Raji (cell line): ENCODE results near the gene CDH7.

Source experiments
- POLR2A ChIP-seq: IDR thresholded peaks from 2 replicates; pipeline ENCODE4 v1.6.1; 2011; ENCODE audit warnings: low read depth, low read length, control low read depth; ENCODE audit not compliant: insufficient read depth

The CDH7 gene, protein sequence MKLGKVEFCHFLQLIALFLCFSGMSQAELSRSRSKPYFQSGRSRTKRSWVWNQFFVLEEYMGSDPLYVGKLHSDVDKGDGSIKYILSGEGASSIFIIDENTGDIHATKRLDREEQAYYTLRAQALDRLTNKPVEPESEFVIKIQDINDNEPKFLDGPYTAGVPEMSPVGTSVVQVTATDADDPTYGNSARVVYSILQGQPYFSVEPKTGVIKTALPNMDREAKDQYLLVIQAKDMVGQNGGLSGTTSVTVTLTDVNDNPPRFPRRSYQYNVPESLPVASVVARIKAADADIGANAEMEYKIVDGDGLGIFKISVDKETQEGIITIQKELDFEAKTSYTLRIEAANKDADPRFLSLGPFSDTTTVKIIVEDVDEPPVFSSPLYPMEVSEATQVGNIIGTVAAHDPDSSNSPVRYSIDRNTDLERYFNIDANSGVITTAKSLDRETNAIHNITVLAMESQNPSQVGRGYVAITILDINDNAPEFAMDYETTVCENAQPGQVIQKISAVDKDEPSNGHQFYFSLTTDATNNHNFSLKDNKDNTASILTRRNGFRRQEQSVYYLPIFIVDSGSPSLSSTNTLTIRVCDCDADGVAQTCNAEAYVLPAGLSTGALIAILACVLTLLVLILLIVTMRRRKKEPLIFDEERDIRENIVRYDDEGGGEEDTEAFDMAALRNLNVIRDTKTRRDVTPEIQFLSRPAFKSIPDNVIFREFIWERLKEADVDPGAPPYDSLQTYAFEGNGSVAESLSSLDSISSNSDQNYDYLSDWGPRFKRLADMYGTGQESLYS

DNA sequence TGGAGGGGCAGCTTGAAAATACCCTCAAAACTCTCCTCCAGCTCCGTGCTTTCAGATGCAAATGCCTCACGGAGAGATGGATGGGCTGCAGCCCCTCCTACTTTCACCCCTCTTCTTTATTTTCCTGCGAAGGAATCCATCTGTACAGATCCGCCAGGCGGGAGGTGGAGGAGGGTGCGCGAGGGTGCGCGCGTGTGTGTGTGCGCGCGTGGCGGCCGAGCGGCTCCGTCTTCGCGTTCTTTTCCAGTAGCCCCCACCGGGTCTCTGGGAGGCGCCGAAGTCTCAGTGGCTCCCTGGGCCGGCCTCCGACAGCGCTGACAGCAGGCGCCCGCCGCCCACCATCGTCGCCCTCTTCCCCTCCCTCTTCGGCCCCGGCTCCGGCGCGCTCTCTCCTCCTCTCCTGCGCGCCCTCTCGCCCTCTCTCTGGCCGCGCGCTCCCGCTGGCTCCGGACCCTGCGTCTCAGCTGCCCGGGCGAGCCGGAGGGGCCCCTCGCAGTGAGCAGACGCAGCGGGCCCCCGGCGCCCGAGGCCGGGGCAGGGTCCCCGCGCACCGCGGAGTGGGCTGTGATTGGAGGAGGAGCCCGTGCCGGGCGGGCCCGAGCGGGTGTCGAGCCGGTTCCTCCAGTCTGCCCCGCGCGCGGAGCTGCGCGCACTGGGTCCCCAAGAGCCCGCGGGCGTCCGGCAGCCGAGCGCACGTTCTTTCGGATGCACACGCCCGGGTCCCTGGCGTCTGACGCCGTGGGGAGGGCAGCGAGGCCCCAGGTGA, at the start of gene CDH7:
Gene CDH7 (plus strand): TSS at position 624 of the 766 bp plus-strand sequence. CDS start 11,831 bp downstream, outside the sequence.
- no peak for TF ChIP-seq POLR2A

GRCh38 chr18:65704046-65704445, 46.8 kb upstream of the CDH7 start:
- no peak for TF ChIP-seq POLR2A

DNA sequence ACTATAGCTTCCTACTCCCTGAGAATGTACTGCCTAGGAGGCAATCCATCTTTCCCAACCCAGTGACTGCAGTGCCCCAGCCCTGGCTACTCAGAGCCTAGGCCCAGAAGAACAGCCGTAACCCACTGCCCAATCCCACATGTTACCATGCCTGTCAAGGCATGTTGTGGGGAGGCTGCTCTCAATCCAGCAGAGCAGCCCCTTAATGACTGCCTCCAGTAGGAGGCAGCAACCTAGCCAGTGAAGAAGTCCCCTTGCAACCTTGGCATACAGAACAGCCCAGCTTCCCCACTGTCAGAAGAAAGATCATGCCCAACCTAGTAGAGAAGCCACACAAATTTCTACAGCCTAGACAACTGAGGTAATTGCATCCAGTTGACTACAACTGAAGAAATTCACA, 44.2 kb upstream of the CDH7 start:
- no peak for TF ChIP-seq POLR2A

DNA sequence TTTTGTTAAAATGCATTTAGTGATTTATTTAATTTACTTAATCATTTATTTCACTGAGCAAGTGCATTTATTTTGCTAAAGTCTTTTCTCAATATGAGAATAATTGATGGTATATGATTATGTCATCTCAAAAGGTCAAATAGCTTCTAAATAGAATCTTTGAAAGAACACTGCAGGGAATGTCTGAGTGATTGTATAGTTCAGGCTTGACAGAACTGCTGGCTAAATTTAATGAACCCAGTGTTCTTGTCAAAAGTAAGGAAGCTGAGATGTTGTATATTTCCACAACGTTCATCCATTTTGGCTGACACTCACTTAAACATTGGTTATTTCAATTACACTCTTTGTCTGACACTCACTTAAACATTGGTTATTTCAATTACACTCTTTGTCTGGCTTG, 39.3 kb upstream of the CDH7 start:
- TF ChIP-seq POLR2A = no peak

- TF ChIP-seq POLR2A = no peak
Observed at GRCh38 chr18:65721619-65722018, 29.2 kb upstream of the CDH7 start.

- TF ChIP-seq POLR2A = no peak
Observed at GRCh38 chr18:65725251-65726050, 25.4 kb upstream of the CDH7 start.

DNA sequence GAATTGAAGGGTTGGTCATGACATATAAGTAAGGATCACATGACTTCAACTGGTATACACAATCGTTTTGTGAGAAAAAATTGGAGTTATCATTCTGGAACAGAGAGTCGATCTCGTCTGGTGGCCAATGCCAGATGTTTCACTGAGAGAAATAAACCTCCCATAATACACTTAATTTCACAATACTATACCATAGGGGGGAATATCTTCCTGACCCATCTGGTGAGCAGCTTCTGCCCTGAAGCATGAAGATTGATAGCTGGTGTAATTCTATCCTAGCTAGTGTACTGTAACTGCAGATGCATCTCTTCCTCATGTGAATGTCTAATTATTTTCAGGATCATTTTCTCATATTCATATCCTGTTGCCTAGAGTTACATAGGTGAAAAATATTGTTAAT, 15.7 kb upstream of the CDH7 start:
- no peak for TF ChIP-seq POLR2A

DNA sequence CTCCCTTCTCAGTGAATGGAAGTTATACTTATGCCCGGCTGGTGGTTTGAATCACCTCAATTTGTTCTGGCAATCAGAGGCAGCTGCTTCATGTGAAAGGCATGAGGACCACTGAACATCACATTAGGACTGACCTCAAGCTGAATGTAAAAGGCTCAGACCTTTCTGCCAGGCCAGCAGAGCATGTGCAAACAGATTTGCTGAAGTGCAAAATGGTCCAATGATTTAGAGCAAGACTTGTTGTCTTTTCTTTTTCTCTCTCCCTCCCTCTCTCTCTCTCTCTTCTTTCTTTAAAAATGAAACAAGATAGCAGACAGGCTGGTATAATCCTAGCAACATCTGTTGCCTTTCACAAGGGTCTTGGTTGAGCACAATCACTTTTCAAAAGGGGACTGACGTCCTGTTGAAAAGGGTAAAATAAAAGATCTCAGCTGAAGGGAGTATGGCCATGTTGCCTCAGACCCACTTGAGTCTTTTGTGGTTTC, 13.3 kb upstream of the CDH7 start:
- TF ChIP-seq POLR2A = no peak

- no peak for TF ChIP-seq POLR2A
Observed at GRCh38 chr18:65746936-65747335, 3.9 kb upstream of the CDH7 start.

- no peak for TF ChIP-seq POLR2A
Observed at GRCh38 chr18:65748321-65748720, 2.5 kb upstream of the CDH7 start.

DNA sequence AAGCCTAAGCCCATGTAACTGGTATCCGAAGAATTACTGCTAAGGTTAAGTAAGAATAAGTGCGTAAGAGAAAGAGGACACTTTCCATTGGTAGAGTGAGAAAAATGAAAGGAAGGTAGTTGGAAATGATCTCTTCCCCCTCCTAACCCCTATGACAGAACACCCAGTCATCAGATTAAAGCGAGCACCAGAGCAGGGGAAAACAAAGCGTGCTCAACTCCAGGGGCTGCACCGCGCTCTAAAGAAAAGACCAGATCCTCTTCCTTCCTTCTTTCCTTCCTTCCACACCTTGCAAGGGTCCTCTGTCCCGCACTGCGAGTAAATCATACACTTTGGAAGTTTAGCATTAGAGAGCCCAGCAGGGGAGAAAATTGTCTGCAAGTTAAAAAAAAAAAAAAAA, 971 bp upstream of the CDH7 start:
- no peak for TF ChIP-seq POLR2A

- no peak for TF ChIP-seq POLR2A
Observed at GRCh38 chr18:65751155-65752085, 608 bp downstream of the CDH7 start.

DNA sequence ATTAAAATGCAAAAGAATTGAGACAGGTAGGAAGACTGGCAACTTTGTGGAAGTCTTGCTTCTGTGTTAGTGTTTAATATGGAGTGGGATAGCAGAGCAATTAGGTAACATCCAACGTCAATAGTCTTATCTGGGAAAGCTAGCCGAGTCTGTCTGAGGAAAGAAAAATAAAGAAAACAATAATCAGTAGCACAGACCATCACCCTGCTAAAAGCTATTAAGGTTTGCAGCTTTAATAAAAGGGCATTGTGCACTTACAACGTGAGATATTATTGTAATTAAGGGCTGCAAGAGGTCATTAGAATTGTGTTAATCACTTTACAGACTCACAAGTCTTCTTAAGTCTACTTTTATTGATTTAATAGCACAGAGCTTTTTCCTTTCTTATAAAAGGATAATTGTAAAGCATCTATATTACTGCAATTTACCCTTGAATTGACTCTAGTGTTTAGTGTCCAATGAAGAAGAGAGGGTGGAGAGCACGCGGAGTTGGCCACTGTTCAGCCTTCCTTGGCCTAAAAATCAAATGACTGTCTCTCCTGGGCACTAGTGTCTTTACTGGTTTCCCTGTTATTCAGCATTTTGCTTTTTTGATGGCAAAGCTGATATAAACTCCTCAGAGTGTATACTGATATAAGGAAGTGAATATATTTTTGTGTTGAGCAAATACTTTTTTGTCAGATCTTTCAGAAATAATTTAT, 2.0 kb downstream of the CDH7 start:
- TF ChIP-seq POLR2A = no peak

DNA sequence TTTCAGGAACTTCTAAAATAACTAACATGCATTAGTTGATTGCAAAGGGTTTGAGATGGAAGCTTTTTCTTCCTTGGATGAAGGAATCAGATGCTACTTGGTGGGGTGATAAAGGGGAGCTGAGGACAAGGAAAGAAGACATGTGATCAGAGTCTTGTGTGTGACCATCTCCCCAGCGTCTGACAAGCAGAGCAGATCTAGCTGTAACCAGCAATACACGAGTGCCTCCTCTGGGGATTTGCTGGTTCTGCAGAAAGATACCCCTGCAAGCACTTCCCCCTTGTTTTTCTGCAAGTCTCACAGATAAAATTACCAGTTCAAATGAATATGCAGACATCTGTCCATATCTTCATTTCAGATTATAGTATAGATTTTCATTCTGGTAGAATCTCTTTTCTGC, 2.7 kb downstream of the CDH7 start:
- TF ChIP-seq POLR2A = no peak
